Activated naive CD8-positive, alpha-beta T cell (primary cell): ENCODE measurements around the gene TPI1.
"Not testable (repeated sequence)": the region's sequence is repeated elsewhere in the genome, so short reads cannot be mapped to it uniquely, and the experiment has no call there.

Source experiments
- H3K27ac Mint-ChIP-seq: one replicate; pipeline ENCODE4 v1.8.0; 2021; ENCODE audit warnings: mixed read lengths
- H3K27me3 Mint-ChIP-seq: one replicate; pipeline ENCODE4 v1.8.0; 2021; ENCODE audit warnings: mixed read lengths
- H3K36me3 Mint-ChIP-seq: one replicate; pipeline ENCODE4 v1.8.0; 2021; ENCODE audit warnings: mixed read lengths
- H3K4me1 Mint-ChIP-seq: one replicate; pipeline ENCODE4 v1.8.0; 2021; ENCODE audit warnings: low read depth, mixed read lengths
- H3K4me3 Mint-ChIP-seq: one replicate; pipeline ENCODE4 v1.8.0; 2021; ENCODE audit warnings: mild to moderate bottlenecking, mixed read lengths
- H3K9me3 Mint-ChIP-seq: one replicate; pipeline ENCODE4 v1.8.0; 2021; ENCODE audit warnings: low read depth, mixed read lengths

The TPI1 gene

DNA sequence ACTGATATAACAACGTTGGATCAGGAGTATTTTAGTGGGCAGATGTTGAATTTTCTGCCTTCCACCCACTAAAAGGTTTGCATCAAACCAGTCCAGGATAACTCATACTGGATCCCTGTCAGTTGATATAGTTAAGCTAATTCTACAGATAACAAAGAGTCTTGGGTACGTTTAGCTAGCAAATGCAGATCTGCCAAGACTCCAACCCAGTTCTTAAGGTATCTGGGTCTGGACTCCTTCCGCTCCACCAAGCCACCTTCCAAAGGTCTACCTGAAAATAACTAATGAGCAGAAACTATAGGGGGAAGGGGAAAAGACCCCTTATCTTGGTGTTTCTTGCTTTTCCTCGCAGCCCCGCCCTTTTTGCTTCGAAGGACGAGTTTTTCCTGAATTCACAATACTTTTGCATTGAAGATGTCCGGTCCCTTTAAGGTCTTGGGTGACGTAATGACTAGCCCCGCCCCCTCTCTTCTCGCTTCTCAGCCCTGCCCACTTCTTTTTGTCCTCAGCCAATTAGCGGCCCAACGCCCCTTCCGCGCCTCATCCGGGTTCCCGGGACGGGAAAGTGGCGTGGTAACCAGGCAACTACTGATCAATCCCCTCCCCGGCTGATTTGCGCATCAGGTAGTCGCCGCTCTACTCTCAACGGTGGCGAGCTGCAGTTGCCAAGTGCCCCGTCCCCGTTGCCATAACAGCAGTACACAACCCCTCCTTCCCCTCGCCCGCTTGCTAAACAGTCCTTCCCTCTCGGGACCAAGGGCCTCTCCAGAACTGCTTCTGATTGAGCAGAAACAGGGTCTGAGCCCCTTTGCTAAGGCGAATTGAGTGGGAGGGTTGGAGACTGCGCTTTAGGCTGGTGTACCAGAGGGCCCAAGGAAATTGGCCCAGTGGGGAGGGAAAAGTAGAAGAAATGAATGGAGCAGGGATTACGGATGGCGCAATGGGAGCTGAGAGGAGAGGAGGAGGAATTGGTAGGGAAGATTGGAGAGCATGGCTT, 37.2 kb downstream of the TPI1 start, which contains the start of gene LRRC23:
TSS of gene LRRC23 (plus strand) at position 543 of the 997 bp plus-strand sequence. CDS start 812 bp downstream, outside the sequence.
- Mint-ChIP-seq H3K36me3 (no peaks in the 10 kb centered on the region), H3K27me3 (no peaks in the 10 kb centered on the region), H3K4me1 (peaks cover 4% of the 10 kb centered on the region), H3K9me3 (no peaks in the 10 kb centered on the region), H3K27ac (no peak within 1 kb of the TSS), H3K4me3 (no peak within 1 kb of the TSS)

- no peaks in the 10 kb centered on the region for H3K27me3 Mint-ChIP-seq
- H3K4me1 Mint-ChIP-seq: no peaks in the 10 kb centered on the region
- H3K36me3 Mint-ChIP-seq: no peaks in the 10 kb centered on the region
- no peaks in the 10 kb centered on the region for H3K9me3 Mint-ChIP-seq
- no peak overlapping the region for H3K4me3 Mint-ChIP-seq
- no peak overlapping the region for H3K27ac Mint-ChIP-seq
Measured at GRCh38 chr12:6905414-6906040, 38.2 kb downstream of the TPI1 start.

GRCh38 chr12:6908141-6908540, 40.8 kb downstream of the TPI1 start:
- not testable (repeated sequence) for H3K27ac Mint-ChIP-seq, H3K4me3 Mint-ChIP-seq, H3K4me1 Mint-ChIP-seq, H3K9me3 Mint-ChIP-seq, H3K36me3 Mint-ChIP-seq, H3K27me3 Mint-ChIP-seq

DNA sequence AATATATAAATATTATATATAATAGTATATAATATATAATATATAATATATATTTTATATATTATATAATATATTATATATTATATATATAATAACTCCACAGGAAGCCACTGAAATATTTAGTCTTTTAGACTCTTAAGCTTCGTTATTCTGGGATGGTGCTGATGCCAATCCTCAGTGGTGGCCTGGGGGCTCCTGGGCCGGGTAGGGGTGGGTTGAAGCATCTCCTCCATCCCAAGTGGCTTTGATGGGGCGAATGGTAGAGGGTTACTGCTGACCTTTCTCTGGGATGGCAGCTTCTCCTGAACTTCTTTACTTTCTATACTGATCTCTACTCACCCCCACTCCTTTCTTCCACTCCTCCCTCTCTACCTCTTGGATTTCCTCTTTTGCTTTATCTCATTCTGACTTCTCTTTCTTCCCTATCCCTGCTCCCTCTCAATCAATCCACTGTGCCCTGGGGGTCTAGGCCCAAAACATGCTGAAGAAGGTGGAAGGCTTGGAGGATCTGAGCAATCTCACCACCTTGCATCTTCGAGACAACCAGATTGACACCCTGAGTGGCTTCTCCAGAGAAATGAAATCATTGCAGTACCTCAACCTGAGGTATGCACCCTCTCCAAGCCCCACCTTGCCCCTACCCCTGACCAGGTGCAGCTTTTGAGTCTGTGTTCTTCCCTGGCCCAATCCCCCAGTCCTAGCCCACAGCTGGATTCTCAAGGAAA, 42.3 kb downstream of the TPI1 start:
- no peaks in the 10 kb centered on the region for H3K27me3 Mint-ChIP-seq
- H3K9me3 Mint-ChIP-seq: no peaks in the 10 kb centered on the region
- peak overlapping the region; percentile 38 for H3K27ac Mint-ChIP-seq
- H3K4me1 Mint-ChIP-seq: peaks cover 12% of the 10 kb centered on the region
- H3K4me3 Mint-ChIP-seq: no peak overlapping the region
- H3K36me3 Mint-ChIP-seq: no peaks in the 10 kb centered on the region

DNA sequence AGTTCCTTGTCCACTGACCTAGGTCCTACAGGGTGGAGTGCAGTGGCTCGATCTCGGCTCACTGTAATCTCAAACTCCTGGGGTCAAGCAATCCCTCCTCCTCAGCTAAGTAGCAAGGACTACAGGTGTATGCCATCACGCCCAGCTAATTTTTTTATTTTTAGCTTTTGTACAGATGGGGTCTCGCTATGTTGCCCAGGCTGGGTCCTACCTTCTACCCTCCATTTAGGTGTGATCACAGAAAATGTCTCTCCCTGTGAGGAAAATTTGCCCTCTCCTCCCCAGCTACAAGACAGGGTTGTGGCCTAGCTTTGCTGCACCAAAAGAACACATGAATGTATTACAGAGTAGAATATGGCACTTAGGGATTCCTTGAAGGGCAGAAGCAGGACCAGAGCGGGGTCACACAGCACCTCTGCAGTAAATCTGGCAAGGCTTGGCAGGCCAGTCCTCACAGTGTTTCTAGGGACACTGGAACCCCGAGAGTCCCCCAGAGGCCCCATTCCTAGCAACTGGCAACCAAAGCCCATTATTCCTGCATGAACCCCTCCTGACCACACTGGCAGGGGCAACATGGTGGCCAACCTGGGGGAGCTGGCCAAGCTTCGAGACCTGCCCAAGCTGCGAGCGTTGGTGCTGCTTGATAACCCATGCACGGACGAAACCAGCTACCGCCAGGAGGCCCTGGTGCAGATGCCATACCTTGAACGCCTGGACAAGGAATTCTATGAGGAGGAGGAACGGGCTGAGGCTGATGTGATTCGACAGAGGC, 45.0 kb downstream of the TPI1 start:
- H3K36me3 Mint-ChIP-seq: no peaks in the 10 kb centered on the region
- H3K4me1 Mint-ChIP-seq: peaks cover 29% of the 10 kb centered on the region
- peak overlapping the region; percentile 82 for H3K27ac Mint-ChIP-seq
- no peaks in the 10 kb centered on the region for H3K27me3 Mint-ChIP-seq
- H3K9me3 Mint-ChIP-seq: no peaks in the 10 kb centered on the region
- H3K4me3 Mint-ChIP-seq: no peak overlapping the region

DNA sequence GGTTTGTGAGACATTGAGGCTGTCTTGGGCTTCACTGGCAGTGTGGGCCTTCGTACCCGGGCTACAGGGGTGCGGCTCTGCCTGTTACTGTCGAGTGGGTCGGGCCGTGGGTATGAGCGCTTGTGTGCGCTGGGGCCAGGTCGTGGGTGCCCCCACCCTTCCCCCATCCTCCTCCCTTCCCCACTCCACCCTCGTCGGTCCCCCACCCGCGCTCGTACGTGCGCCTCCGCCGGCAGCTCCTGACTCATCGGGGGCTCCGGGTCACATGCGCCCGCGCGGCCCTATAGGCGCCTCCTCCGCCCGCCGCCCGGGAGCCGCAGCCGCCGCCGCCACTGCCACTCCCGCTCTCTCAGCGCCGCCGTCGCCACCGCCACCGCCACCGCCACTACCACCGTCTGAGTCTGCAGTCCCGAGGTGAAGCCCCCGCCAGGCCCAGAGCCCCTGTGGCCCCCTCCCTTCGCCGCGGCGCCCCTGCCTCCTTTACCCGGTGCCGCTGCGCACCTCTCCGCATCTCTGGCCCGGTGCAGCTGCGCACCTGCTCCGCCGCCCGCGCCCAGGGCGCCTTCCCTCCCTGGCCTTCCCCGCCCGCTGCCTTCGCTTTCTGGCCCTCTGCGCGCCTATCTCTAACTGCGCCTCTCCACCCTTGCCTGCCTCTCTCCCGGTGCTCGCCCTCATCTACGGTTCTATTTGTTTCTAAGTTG, 47.1 kb downstream of the TPI1 start, which contains the start of gene ENO2:
TSS of gene ENO2 (plus strand) at position 335 of the 701 bp plus-strand sequence. CDS start 1,253 bp downstream, outside the sequence.
- H3K36me3 Mint-ChIP-seq: no peaks in the 10 kb centered on the region
- no peaks in the 10 kb centered on the region for H3K9me3 Mint-ChIP-seq
- no peaks in the 10 kb centered on the region for H3K27me3 Mint-ChIP-seq
- peaks cover 29% of the 10 kb centered on the region for H3K4me1 Mint-ChIP-seq
- H3K4me3 Mint-ChIP-seq: peak within 1 kb of the TSS; percentile 93
- peak within 1 kb of the TSS; percentile 88 for H3K27ac Mint-ChIP-seq

GRCh38 chr12:6914947-6915788, 47.8 kb downstream of the TPI1 start:
- no peaks in the 10 kb centered on the region for H3K9me3 Mint-ChIP-seq
- H3K4me1 Mint-ChIP-seq: peaks cover 29% of the 10 kb centered on the region
- peak overlapping the region; percentile 84 for H3K27ac Mint-ChIP-seq
- H3K4me3 Mint-ChIP-seq: peak overlapping the region; percentile 93
- no peaks in the 10 kb centered on the region for H3K27me3 Mint-ChIP-seq
- H3K36me3 Mint-ChIP-seq: peaks cover 2% of the 10 kb centered on the region

GRCh38 chr12:6915789-6916285, 48.5 kb downstream of the TPI1 start:
- Mint-ChIP-seq H3K27me3 (no peaks in the 10 kb centered on the region), H3K4me3 (peak overlapping the region; percentile 93), H3K4me1 (peaks cover 29% of the 10 kb centered on the region)

GRCh38 chr12:6916426-6917200, 49.3 kb downstream of the TPI1 start:
- H3K27ac Mint-ChIP-seq: peak overlapping the region; percentile 81
- peak overlapping the region; percentile 93 for H3K4me3 Mint-ChIP-seq
- no peaks in the 10 kb centered on the region for H3K27me3 Mint-ChIP-seq
- H3K4me1 Mint-ChIP-seq: peaks cover 29% of the 10 kb centered on the region
- H3K36me3 Mint-ChIP-seq: peaks cover 2% of the 10 kb centered on the region
- no peaks in the 10 kb centered on the region for H3K9me3 Mint-ChIP-seq

More at GRCh38 chr12:6915789-6916285, 48.5 kb downstream of the TPI1 start:
- H3K27ac Mint-ChIP-seq: peak overlapping the region; percentile 22
- H3K36me3 Mint-ChIP-seq: peaks cover 2% of the 10 kb centered on the region
- H3K9me3 Mint-ChIP-seq: no peaks in the 10 kb centered on the region

DNA sequence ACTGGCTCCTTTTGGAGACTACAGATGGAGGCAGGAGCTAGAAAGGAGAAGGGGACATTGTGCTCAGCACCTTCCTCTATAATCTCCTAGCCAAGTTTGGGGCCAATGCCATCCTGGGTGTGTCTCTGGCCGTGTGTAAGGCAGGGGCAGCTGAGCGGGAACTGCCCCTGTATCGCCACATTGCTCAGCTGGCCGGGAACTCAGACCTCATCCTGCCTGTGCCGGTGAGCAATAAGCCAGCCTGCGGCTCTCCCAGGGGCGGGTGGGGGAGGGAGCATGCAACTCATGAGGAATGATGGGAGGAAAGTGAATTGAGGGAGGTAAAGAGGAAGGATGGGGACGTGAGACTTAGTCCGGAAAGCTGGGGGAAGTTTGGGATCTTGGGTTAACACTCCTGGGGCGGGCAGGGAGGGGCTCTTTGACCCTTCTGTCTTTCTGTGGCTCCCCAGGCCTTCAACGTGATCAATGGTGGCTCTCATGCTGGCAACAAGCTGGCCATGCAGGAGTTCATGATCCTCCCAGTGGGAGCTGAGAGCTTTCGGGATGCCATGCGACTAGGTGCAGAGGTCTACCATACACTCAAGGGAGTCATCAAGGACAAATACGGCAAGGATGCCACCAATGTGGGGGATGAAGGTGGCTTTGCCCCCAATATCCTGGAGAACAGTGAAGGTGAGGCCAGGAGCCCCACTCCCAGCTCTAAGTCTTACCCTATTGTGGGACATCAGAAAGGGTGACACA, 50.3 kb downstream of the TPI1 start:
- no peak overlapping the region for H3K27ac Mint-ChIP-seq
- H3K4me1 Mint-ChIP-seq: peaks cover 29% of the 10 kb centered on the region
- H3K4me3 Mint-ChIP-seq: no peak overlapping the region
- H3K36me3 Mint-ChIP-seq: peaks cover 2% of the 10 kb centered on the region
- no peaks in the 10 kb centered on the region for H3K9me3 Mint-ChIP-seq
- H3K27me3 Mint-ChIP-seq: no peaks in the 10 kb centered on the region

- peaks cover 25% of the 10 kb centered on the region for H3K4me1 Mint-ChIP-seq
- H3K27ac Mint-ChIP-seq: no peak overlapping the region
- H3K36me3 Mint-ChIP-seq: peaks cover 2% of the 10 kb centered on the region
- no peak overlapping the region for H3K4me3 Mint-ChIP-seq
- H3K27me3 Mint-ChIP-seq: no peaks in the 10 kb centered on the region
- H3K9me3 Mint-ChIP-seq: no peaks in the 10 kb centered on the region
Measured at GRCh38 chr12:6919588-6919987, 52.3 kb downstream of the TPI1 start.
